Right lobe of liver (tissue), 6 donors: ENCODE data around the gene WDFY1. TPM values are rescaled to one million over a fixed set of nuclear protein-coding genes. Genes with fewer than 3 reads are reported as not detected.

Experiments used
- ATAC-seq, 4 donors: fragments of 200-7000 bp; cut with Tn5 transposase; one replicate each; pipeline ENCODE4 v1.9.1; 2020; ENCODE audit warnings: mild to moderate bottlenecking in 4 of 4, moderate library complexity in 4 of 4
- DNase-seq, 3 donors: peaks; one replicate each; pipeline ENCODE4 v3.0.0-alpha.2; 2020
- H3K27ac ChIP-seq, 3 donors: fragments of 200-600 bp; one replicate each; pipeline ENCODE4 v1.8.0; 2022
- H3K27me3 ChIP-seq, 2 donors: fragments of 200-600 bp; one replicate each; pipeline ENCODE4 v1.8.0; 2022
- H3K36me3 ChIP-seq, 4 donors: fragments of 200-600 bp; sonication (generic) in 1 of 4; one replicate each; pipeline versions ENCODE4 v1.5.1 to v1.8.0; 2017 to 2022; ENCODE audit warnings: control low read depth in 1 of 4
- H3K4me1 ChIP-seq, 4 donors: fragments of 200-600 bp; sonication (generic) in 1 of 4; one replicate each; pipeline versions ENCODE4 v1.5.1 to v1.8.0; 2017 to 2022; ENCODE audit warnings: control low read depth in 1 of 4
- H3K4me3 ChIP-seq, 3 donors: fragments of 200-600 bp; one replicate each; pipeline ENCODE4 v1.8.0; 2022
- H3K9me3 ChIP-seq, 4 donors: fragments of 200-600 bp; sonication (generic) in 1 of 4; one replicate each; pipeline versions ENCODE4 v1.5.1 to v1.8.0; 2017 to 2022; ENCODE audit warnings: control low read depth in 1 of 4
- POLR2A ChIP-seq: fragments of 450-650 bp; IDR thresholded peaks from one replicate; pipeline ENCODE4 v1.6.1; 2017; ENCODE audit warnings: antibody characterized with exemption, mild to moderate bottlenecking
- WGBS: methylation state at CpG from one replicate; pipeline ENCODE4 v1.1.6; 2018; ENCODE audit warnings: low coverage, low lambda C conversion rate; ENCODE audit not compliant: insufficient coverage; ENCODE audit errors: missing lambda C conversion rate; 5-methylcytosine and 5-hydroxymethylcytosine counted together
- intact Hi-C, 2 donors: fragments of 100-400 bp; cut with DNase I; formaldehyde crosslinking; loops; one replicate each; pipeline versions ENCODE4 v1.11.2 to v1.14.1; 2022
- total RNA-seq, 6 experiments: library from RNA; depleted of rRNA in 2 of 6; stranded (reverse); fragments of >200 nt in 2 of 6; fragmentation: NEBNext Ultra II Directional in 3 of 6; extraction: Animal tissue kit (Norgen Biotek cat#: 25700) in 3 of 6; gene quantifications; one replicate each; pipeline versions ENCODE4 v1.1.0 to v1.2.4, GENCODE V29; 2016 to 2023
- TF ChIP-seq, protein P1 (sequence below), 4 donors: fragments of 200-600 bp in 3 of 4; fragments of 450-650 bp in 1 of 4; IDR thresholded peaks; one replicate each; pipeline versions ENCODE4 v1.5.1 to v1.8.0; 2016 to 2022; ENCODE audit warnings: antibody characterized with exemption in 4 of 4, mild to moderate bottlenecking in 2 of 4
- donor health status: DM: no; HTN: yes; CAD: no.
- donor health status: DM: no; HTN: no; CAD: no.
- donor health status: DM: no; HTN: no; CAD: no.
- donor health status: DM: no; HTN: yes; CAD: no.
- donor health status: DM: no; HTN: yes; CAD: no.

The WDFY1 gene
- total RNA-seq, 6 experiments from 2014 or later, result 19.7 to 28.0 (median 21.4) TPM

DNA sequence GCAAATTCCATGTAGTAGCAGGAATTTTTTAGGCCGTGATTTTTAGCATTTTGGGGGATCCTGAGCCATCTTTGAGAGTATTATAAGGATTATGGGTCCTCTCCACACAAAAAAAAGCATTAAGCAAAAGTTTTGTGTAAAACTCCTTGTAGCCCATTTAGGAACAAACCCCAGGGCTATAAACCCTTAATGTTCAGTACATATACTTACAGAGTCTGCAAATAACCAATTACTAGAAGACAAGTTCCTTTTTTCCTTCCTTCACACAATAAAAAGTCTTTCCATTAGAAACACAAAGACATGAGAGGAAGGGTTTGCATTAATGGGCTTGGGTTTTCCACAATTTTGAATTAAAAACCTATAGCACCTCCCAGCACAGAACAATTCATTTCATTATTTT is 44.6 kb downstream of the WDFY1 start:
- peaks cover 4 to 33% (median 11%) of the 10 kb centered on the region in 4 donors for H3K36me3 ChIP-seq

DNA sequence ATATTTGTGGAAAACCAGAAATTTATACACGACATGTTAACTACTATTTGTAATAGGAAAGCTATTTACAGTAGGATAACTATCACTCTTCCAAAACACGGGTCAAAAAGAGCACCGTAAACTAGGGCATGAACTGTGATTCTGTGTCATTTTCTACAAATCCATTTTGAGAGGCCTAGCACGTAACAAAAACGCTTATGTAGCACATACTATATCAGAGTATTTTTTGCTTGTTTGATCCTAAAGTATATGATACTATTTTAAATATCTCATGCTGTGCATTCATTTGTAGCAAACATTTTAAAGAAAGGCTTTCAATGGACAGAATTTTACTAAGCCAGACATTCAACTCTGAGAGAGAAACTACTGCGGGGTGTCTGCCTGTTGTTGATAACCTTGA is 45.1 kb downstream of the WDFY1 start:
- intact Hi-C loops, result loop anchor here in 1 of 2 donors (10.0 kb wide), 1 partner anchor 55 kb away; the partner anchor contains the start of gene MRPL44
- TF ChIP-seq POLR2A, result no peak
- TF ChIP-seq, protein P1, sequence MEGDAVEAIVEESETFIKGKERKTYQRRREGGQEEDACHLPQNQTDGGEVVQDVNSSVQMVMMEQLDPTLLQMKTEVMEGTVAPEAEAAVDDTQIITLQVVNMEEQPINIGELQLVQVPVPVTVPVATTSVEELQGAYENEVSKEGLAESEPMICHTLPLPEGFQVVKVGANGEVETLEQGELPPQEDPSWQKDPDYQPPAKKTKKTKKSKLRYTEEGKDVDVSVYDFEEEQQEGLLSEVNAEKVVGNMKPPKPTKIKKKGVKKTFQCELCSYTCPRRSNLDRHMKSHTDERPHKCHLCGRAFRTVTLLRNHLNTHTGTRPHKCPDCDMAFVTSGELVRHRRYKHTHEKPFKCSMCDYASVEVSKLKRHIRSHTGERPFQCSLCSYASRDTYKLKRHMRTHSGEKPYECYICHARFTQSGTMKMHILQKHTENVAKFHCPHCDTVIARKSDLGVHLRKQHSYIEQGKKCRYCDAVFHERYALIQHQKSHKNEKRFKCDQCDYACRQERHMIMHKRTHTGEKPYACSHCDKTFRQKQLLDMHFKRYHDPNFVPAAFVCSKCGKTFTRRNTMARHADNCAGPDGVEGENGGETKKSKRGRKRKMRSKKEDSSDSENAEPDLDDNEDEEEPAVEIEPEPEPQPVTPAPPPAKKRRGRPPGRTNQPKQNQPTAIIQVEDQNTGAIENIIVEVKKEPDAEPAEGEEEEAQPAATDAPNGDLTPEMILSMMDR (IDR thresholded peaks at IDR 0.05), result no peak
- H3K4me1 ChIP-seq, result no peaks in the 10 kb centered on the region
- WGBS, result 88% methylated on average over 6 of the region's 6 CpGs
- H3K27ac ChIP-seq, result no peak overlapping the region
- peaks cover 4 to 37% (median 11%) of the 10 kb centered on the region in 4 donors for H3K36me3 ChIP-seq
- no peaks in the 10 kb centered on the region for H3K27me3 ChIP-seq
- no peak for ATAC-seq
- DNase-seq, result no peak
- no peak overlapping the region for H3K4me3 ChIP-seq
- no peaks in the 10 kb centered on the region for H3K9me3 ChIP-seq

More for the DNA sequence above, 44.6 kb downstream of the WDFY1 start:
- TF ChIP-seq POLR2A, result no peak
- TF ChIP-seq, protein P1 (IDR thresholded peaks at IDR 0.05), result no peak
- DNase-seq, result no peak
- no peak for ATAC-seq
- Histone ChIP-seq H3K27ac (no peak overlapping the region), H3K4me1 (no peaks in the 10 kb centered on the region), H3K9me3 (no peaks in the 10 kb centered on the region), H3K4me3 (no peak overlapping the region), H3K27me3 (no peaks in the 10 kb centered on the region)
- intact Hi-C loops, result loop anchor here in 1 of 2 donors (10.0 kb wide), 1 partner anchor 54 kb away; the partner anchor contains the start of gene MRPL44
- 85% methylated on average over 1 of the region's 1 CpG for WGBS

DNA sequence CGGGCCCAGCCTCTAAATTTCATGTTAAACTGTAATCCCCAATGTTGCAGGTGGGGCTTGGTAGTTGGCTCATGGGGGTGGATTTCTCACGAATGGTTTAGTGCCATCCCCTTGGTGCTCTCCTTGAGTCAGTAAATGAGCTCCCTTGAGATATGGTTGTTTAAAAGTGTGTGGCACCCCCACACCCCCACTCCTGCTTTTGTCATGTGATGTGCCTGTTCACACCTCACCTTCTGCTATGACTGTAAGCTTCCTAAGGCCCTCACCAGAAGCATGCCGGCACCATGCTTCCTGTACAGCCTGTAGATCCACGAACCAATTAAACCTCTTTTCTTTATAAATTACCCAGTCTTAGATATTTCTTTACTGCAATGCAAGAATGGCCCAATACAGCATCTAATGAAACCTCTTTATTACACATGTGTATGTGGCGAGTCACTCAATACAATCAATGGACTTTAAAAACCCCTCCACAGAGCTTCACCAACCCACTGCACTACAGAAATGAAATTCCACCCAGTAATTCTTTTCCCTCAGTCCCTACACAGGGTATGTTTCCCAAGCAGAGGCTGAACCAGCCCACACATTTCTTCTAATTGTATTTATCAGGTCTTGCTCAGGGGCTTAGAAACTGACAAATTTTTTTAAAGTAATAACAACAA is 47.3 kb downstream of the WDFY1 start:
- WGBS, result 78% methylated on average over 4 of the region's 5 CpGs
- DNase-seq (no peak), ATAC-seq (no peak)
- no peak overlapping the region for H3K4me3 ChIP-seq
- TF ChIP-seq POLR2A, result no peak
- TF ChIP-seq, protein P1 (IDR thresholded peaks at IDR 0.05), result no peak
- no peaks in the 10 kb centered on the region for H3K27me3 ChIP-seq
- H3K4me1 ChIP-seq, result no peaks in the 10 kb centered on the region
- intact Hi-C loops, result no loop called here
- H3K9me3 ChIP-seq, result no peaks in the 10 kb centered on the region
- H3K27ac ChIP-seq, result no peak overlapping the region
- peaks cover 4 to 50% (median 17%) of the 10 kb centered on the region in 4 donors for H3K36me3 ChIP-seq

DNA sequence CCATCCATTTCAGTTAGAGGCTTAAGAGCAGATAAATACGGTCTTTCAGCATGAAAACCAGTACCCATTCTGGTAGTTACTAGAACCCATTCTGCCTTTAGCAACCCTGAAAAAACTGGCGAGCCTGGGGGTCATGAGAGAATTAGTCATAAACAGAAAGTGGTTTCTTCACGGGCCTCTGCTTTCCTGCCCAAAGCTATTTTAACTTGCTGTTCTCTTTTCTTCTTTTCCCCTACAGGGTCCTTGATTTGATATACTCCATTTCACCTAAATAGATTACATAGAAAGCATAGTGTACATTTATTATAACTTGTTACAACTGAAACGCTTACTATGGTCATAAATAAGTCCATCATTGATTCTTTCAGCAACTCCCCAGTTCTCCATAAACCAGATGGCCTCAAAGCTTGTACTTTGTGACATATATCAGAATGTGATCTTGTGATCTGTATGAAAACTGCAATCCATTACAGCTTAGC is 48.3 kb downstream of the WDFY1 start:
- 61% methylated on average over 4 of the region's 4 CpGs for WGBS
- no peaks in the 10 kb centered on the region for H3K4me1 ChIP-seq
- H3K4me3 ChIP-seq, result no peak overlapping the region
- H3K36me3 ChIP-seq, result peaks cover 4 to 54% (median 19%) of the 10 kb centered on the region in 4 donors
- no peak for TF ChIP-seq POLR2A
- TF ChIP-seq, protein P1 (IDR thresholded peaks at IDR 0.05), result no peak
- no peak for ATAC-seq
- no peaks in the 10 kb centered on the region for H3K27me3 ChIP-seq
- H3K9me3 ChIP-seq, result no peaks in the 10 kb centered on the region
- no peak overlapping the region for H3K27ac ChIP-seq
- DNase-seq, result no peak
- intact Hi-C loops, result no loop called here
